ENCODE data around the gene SLC30A2.

The SLC30A2 gene

GRCh38 chr1:26038904-26039303 is 7.0 kb downstream of the SLC30A2 start:
- no peak for TF ChIP-seq GATA3 (IDR thresholded peaks at IDR 0.05; ENCODE audit: low read depth, low read length)
- TF ChIP-seq GATA2 (IDR thresholded peaks at IDR 0.05; ENCODE audit: low read depth, low read length) = no peak

GRCh38 chr1:26038477-26038876 is 7.4 kb downstream of the SLC30A2 start:
- no peak for TF ChIP-seq GATA2 (IDR thresholded peaks at IDR 0.05; ENCODE audit: low read depth, low read length)
- no peak for TF ChIP-seq GATA3 (IDR thresholded peaks at IDR 0.05; ENCODE audit: low read depth, low read length)

- TF ChIP-seq GATA3 (IDR thresholded peaks at IDR 0.05; ENCODE audit: low read depth, low read length) = no peak
- no peak for TF ChIP-seq GATA2 (IDR thresholded peaks at IDR 0.05; ENCODE audit: low read depth, low read length)
These were observed 8.0 kb downstream of the SLC30A2 start for GRCh38 chr1:26037904-26038303.

GRCh38 chr1:26036756-26037281 is 9.1 kb downstream of the SLC30A2 start:
- TF ChIP-seq GATA2 (IDR thresholded peaks at IDR 0.05; ENCODE audit: low read depth, low read length) (no peak), GATA3 (IDR thresholded peaks at IDR 0.05; ENCODE audit: low read depth, low read length) (no peak)

- TF ChIP-seq GATA3 (IDR thresholded peaks at IDR 0.05; ENCODE audit: low read depth, low read length) (no peak), GATA2 (IDR thresholded peaks at IDR 0.05; ENCODE audit: low read depth, low read length) (no peak)
These were observed 9.8 kb downstream of the SLC30A2 start for GRCh38 chr1:26035959-26036755.

GRCh38 chr1:26035203-26035958 is 10.5 kb downstream of the SLC30A2 start:
- TF ChIP-seq GATA3 (IDR thresholded peaks at IDR 0.05; ENCODE audit: low read depth, low read length) (no peak), GATA2 (IDR thresholded peaks at IDR 0.05; ENCODE audit: low read depth, low read length) (no peak)

GRCh38 chr1:26034504-26035202 is 11.3 kb downstream of the SLC30A2 start:
- no peak for TF ChIP-seq GATA3 (IDR thresholded peaks at IDR 0.05; ENCODE audit: low read depth, low read length)

- TF ChIP-seq GATA2 (IDR thresholded peaks at IDR 0.05; ENCODE audit: low read depth, low read length) = no peak
- TF ChIP-seq GATA3 (IDR thresholded peaks at IDR 0.05; ENCODE audit: low read depth, low read length) = no peak
These were observed 13.1 kb downstream of the SLC30A2 start for GRCh38 chr1:26032656-26033357.

GRCh38 chr1:26031611-26032220 is 14.2 kb downstream of the SLC30A2 start:
- TF ChIP-seq GATA2 (IDR thresholded peaks at IDR 0.05; ENCODE audit: low read depth, low read length) (no peak), GATA3 (IDR thresholded peaks at IDR 0.05; ENCODE audit: low read depth, low read length) (no peak)

GRCh38 chr1:26031196-26031595 is 14.7 kb downstream of the SLC30A2 start:
- TF ChIP-seq GATA3 (IDR thresholded peaks at IDR 0.05; ENCODE audit: low read depth, low read length) (no peak), GATA2 (IDR thresholded peaks at IDR 0.05; ENCODE audit: low read depth, low read length) (no peak)

GRCh38 chr1:26029864-26030481 is 15.9 kb downstream of the SLC30A2 start:
- TF ChIP-seq GATA3 (IDR thresholded peaks at IDR 0.05; ENCODE audit: low read depth, low read length) = no peak
- no peak for TF ChIP-seq GATA2 (IDR thresholded peaks at IDR 0.05; ENCODE audit: low read depth, low read length)

GRCh38 chr1:26029054-26029863 is 16.7 kb downstream of the SLC30A2 start:
- TF ChIP-seq GATA3 (IDR thresholded peaks at IDR 0.05; ENCODE audit: low read depth, low read length) (no peak), GATA2 (IDR thresholded peaks at IDR 0.05; ENCODE audit: low read depth, low read length) (no peak)

Measured in SH-SY5Y (cell line).